K562 (cell line): Measurements from ENCODE around the gene KLHL35. TPM values are rescaled to one million over a fixed set of nuclear protein-coding genes. Genes with fewer than 3 reads are reported as not detected.
A peak's percentile ranks its signal among the peaks of the same experiment; 100 is the strongest.

Source experiments
- ATF2 ChIP-seq: sonication (generic); formaldehyde crosslinking; IDR thresholded peaks from 2 replicates; pipeline ENCODE4 v1.8.1; 2022; ENCODE audit warnings: missing genetic modification reagents
- BHLHE40 ChIP-seq: IDR thresholded peaks from 2 replicates; pipeline ENCODE4 v1.6.1; 2011; ENCODE audit warnings: low read length, improper control_type of control experiment
- CBX2 ChIP-seq: fragments of 200-600 bp; sonication (generic); IDR thresholded peaks from one replicate; pipeline ENCODE4 v1.6.1; 2012; ENCODE audit warnings: mild to moderate bottlenecking, low read length, inconsistent platforms; ENCODE audit not compliant: insufficient read depth, poor library complexity, severe bottlenecking
- CREB3 ChIP-seq: fragments of 450-650 bp; conservative IDR thresholded peaks from 2 replicates; pipeline ENCODE4 v1.6.1; 2016; ENCODE audit warnings: missing genetic modification characterization, low read depth, mild to moderate bottlenecking, missing compliant biosample characterization, moderate library complexity
- CTBP1 ChIP-seq: fragments of 450-650 bp; IDR thresholded peaks from 2 replicates; pipeline ENCODE4 v1.6.1; 2016; ENCODE audit warnings: borderline replicate concordance
- E4F1 ChIP-seq: fragments of 250-450 bp; sonication (Bioruptor Pico); IDR thresholded peaks from 2 replicates; pipeline ENCODE4 v1.5.0; 2021; ENCODE audit warnings: mild to moderate bottlenecking, borderline replicate concordance
- HNRNPUL1 ChIP-seq: fragments of 200-400 bp; formaldehyde crosslinking; IDR thresholded peaks from 2 replicates; pipeline ENCODE4 v1.6.1; 2017; ENCODE audit warnings: low read length
- JUND ChIP-seq, 2 experiments: IDR thresholded peaks; 2 replicates in 1 of 2; 3 replicates in 1 of 2; pipeline ENCODE4 v1.6.1; 2011; ENCODE audit warnings: borderline replicate concordance in 2 of 2, low read depth in 2 of 2, low read length in 2 of 2, improper control_type of control experiment in 1 of 2, missing biosample characterization in 1 of 2, missing genetic modification characterization in 1 of 2, missing genetic modification reagents in 1 of 2
- MYNN ChIP-seq, 2 experiments: sonication (generic); formaldehyde crosslinking in 1 of 2; IDR thresholded peaks; 2 replicates each; pipeline versions ENCODE4 v1.5.0 to v1.6.1; 2016 to 2020; ENCODE audit warnings: antibody characterized with exemption in 1 of 2, missing genetic modification reagents in 1 of 2
- SREBF1 ChIP-seq: fragments of 150-350 bp; IDR thresholded peaks from 2 replicates; pipeline ENCODE4 v1.6.1; 2014; ENCODE audit warnings: antibody characterized with exemption, low read depth, low read length, borderline replicate concordance
- TFE3 ChIP-seq: fragments of 450-650 bp; formaldehyde crosslinking; IDR thresholded peaks from 2 replicates; pipeline ENCODE4 v1.4.0; 2020; ENCODE audit warnings: mild to moderate bottlenecking, mixed read lengths
- ZNF224 ChIP-seq: sonication (generic); formaldehyde crosslinking; IDR thresholded peaks from 2 replicates; pipeline ENCODE4 v1.8.0; 2022; ENCODE audit warnings: mild to moderate bottlenecking, missing genetic modification reagents
- ZNF592 ChIP-seq: fragments of 450-650 bp; IDR thresholded peaks from 2 replicates; pipeline ENCODE4 v1.6.1; 2017; ENCODE audit warnings: antibody characterized with exemption, mild to moderate bottlenecking
- ZNF707 ChIP-seq: fragments of 250-450 bp; sonication (Bioruptor Pico); conservative IDR thresholded peaks from 2 replicates; pipeline ENCODE4 v1.8.0; 2022; ENCODE audit warnings: inconsistent platforms, mild to moderate bottlenecking, moderate library complexity
- polyA plus RNA-seq, 8 experiments: library from polyadenylated mRNA; depleted of rRNA in 4 of 8; stranded (reverse) in 5 of 8; unstranded in 3 of 8; fragments of >200 nt; fragmentation: Nextera tagmentation in 2 of 8; fragmentation: Illumina TruSeq in 1 of 8; extraction: Ambion mirVana in 2 of 8; extraction: Trizol in 1 of 8; gene quantifications; 2 replicates each; pipeline versions ENCODE4 v1.2.1 to v1.2.3, GENCODE V29; 2011 to 2014; ENCODE audit warnings: inconsistent platforms in 1 of 8, missing spikeins in 1 of 8
- total RNA-seq, 7 experiments: library from RNA; depleted of rRNA in 6 of 7; stranded (reverse); fragments of >200 nt in 6 of 7; fragmentation: Illumina TruSeq in 2 of 7; extraction: Trizol in 2 of 7; gene quantifications; 2 replicates each; pipeline versions ENCODE4 v1.2.1 to v1.2.3, GENCODE V29; 2011 to 2021; ENCODE audit warnings: low replicate concordance in 1 of 7

The KLHL35 gene
- total and polyA plus RNA-seq, 9 of the 15 experiments (the other 6 are each of a cell fraction or from before 2014, with no cell fraction given) = not detected

GRCh38 chr11:75475767-75476650 is 43.0 kb upstream of the KLHL35 start (continued):
- TF ChIP-seq ZNF592 (no peak), ATF2 (CRISPR knock-in tag) (no peak), ZNF707 (CRISPR knock-in tag) (no peak), BHLHE40 (peak; percentile 83), HNRNPUL1 (no peak), CBX2 (no peak), MYNN (IDR thresholded peaks at IDR 0.05) (no peak), MYNN (CRISPR knock-in tag; IDR thresholded peaks at IDR 0.05) (no peak), CTBP1 (0 out of 2 replicates have a peak, but pooled peaks have one; percentile 4), ZNF224 (CRISPR knock-in tag) (no peak), SREBF1 (no peak), CREB3 (tag) (0 out of 2 replicates have a peak, but pooled peaks have one; percentile 38), TFE3 (CRISPR knock-in tag) (no peak), JUND (IDR thresholded peaks at IDR 0.05; ENCODE audit: borderline replicate concordance, low read depth, low read length) (no peak), JUND (tag; IDR thresholded peaks at IDR 0.05; ENCODE audit: borderline replicate concordance, low read depth, low read length) (no peak), E4F1 (no peak)
